Natural killer cell (primary cell): Measurements from ENCODE around the gene PIK3R5. TPM values are rescaled to one million over a fixed set of nuclear protein-coding genes. Genes with fewer than 3 reads are reported as not detected.

Experiments used
- ATAC-seq, 3 donors: fragments of 150-1000 bp in 2 of 3; fragments of 200-7000 bp in 1 of 3; cut with Tn5 transposase; 1 replicate in 1 of 3; 2 replicates in 2 of 3; pipeline ENCODE4 v1.10.0; 2021; ENCODE audit warnings: mild to moderate bottlenecking in 2 of 3, moderate library complexity in 2 of 3
- DNase-seq, 2 donors: peaks; one replicate each; pipeline versions ENCODE4 v3.0.0 to v3.0.0-alpha.2; 2013 to 2021; ENCODE audit warnings: mixed read lengths in 1 of 2
- H3K27ac ChIP-seq: one replicate; pipeline ENCODE4 v1.5.1; 2013; ENCODE audit warnings: mild to moderate bottlenecking, low read length
- H3K27me3 ChIP-seq: one replicate; pipeline ENCODE4 v1.6.1; 2013; ENCODE audit warnings: low read length; ENCODE audit not compliant: control insufficient read depth, insufficient read depth
- H3K36me3 ChIP-seq: one replicate; pipeline ENCODE4 v1.6.1; 2013; ENCODE audit warnings: low read length; ENCODE audit not compliant: control insufficient read depth, insufficient read depth
- H3K4me1 ChIP-seq: one replicate; pipeline ENCODE4 v1.6.1; 2013; ENCODE audit warnings: low read length; ENCODE audit not compliant: control insufficient read depth, insufficient read depth
- H3K4me3 ChIP-seq: one replicate; pipeline ENCODE4 v1.5.1; 2013; ENCODE audit warnings: low read length
- H3K9me3 ChIP-seq: one replicate; pipeline ENCODE4 v1.6.1; 2013; ENCODE audit warnings: low read length; ENCODE audit not compliant: control insufficient read depth, insufficient read depth
- H3K27ac Mint-ChIP-seq, 2 donors: one replicate each; pipeline ENCODE4 v1.8.0; 2022; ENCODE audit warnings: mild to moderate bottlenecking in 2 of 2, mixed read lengths in 2 of 2, moderate library complexity in 1 of 2
- H3K27me3 Mint-ChIP-seq, 2 donors: one replicate each; pipeline ENCODE4 v1.8.0; 2022; ENCODE audit warnings: low read depth in 2 of 2, mixed read lengths in 2 of 2
- H3K36me3 Mint-ChIP-seq: one replicate; pipeline ENCODE4 v1.8.0; 2022; ENCODE audit warnings: mixed read lengths
- H3K4me1 Mint-ChIP-seq, 2 donors: one replicate each; pipeline ENCODE4 v1.8.0; 2022; ENCODE audit warnings: mixed read lengths in 2 of 2
- H3K4me3 Mint-ChIP-seq: one replicate; pipeline ENCODE4 v1.8.0; 2022; ENCODE audit warnings: mild to moderate bottlenecking, moderate library complexity, mixed read lengths
- H3K9me3 Mint-ChIP-seq, 2 donors: one replicate each; pipeline ENCODE4 v1.8.0; 2022; ENCODE audit warnings: mixed read lengths in 2 of 2
- CTCF ChIP-seq: fragments of 200-600 bp; IDR thresholded peaks from one replicate; pipeline ENCODE4 v1.8.0; 2022; ENCODE audit warnings: antibody characterized with exemption
- WGBS: methylation state at CpG from one replicate; pipeline ENCODE4 v1.1.7; 2013; ENCODE audit warnings: missing lambda C conversion rate; ENCODE audit not compliant: insufficient coverage; 5-methylcytosine and 5-hydroxymethylcytosine counted together
- intact Hi-C: fragments of 100-400 bp; cut with micrococcal nuclease; formaldehyde crosslinking; loops from one replicate; pipeline ENCODE4 v1.14.2; 2022
- total RNA-seq, 4 donors: library from RNA; stranded (reverse); fragments of 120-200 nt in 1 of 4; gene quantifications; one replicate each; pipeline versions ENCODE4 v1.2.3 to v1.2.4, GENCODE V29; 2013 to 2022

PIK3R5 gene
- total RNA-seq, 3 donors from 2014 or later (not counting 1 experiment from before 2014, with no cell fraction given) = 254 to 364 (median 348) TPM

GRCh38 chr17:8883353-8883752 lies 82.2 kb downstream of the PIK3R5 start:
- H3K27ac ChIP-seq = no peak overlapping the region
- H3K9me3 Mint-ChIP-seq = no peaks in the 10 kb centered on the region
- over 99% methylated on average over 4 of the region's 4 CpGs for WGBS
- H3K36me3 Mint-ChIP-seq = peaks cover 16% of the 10 kb centered on the region
- peaks cover 8 to 29% of the 10 kb centered on the region in 2 donors for H3K4me1 Mint-ChIP-seq
- peak overlapping the region; percentile 33 to 73 for H3K27ac Mint-ChIP-seq
- H3K9me3 ChIP-seq = no peaks in the 10 kb centered on the region
- peaks cover 89% of the 10 kb centered on the region for H3K36me3 ChIP-seq
- H3K4me1 ChIP-seq = no peaks in the 10 kb centered on the region
- no peak overlapping the region for H3K4me3 ChIP-seq
- intact Hi-C loops = no loop called here
- TF ChIP-seq CTCF = no peak
- DNase-seq (no peak), ATAC-seq (no peak)
- no peak overlapping the region for H3K4me3 Mint-ChIP-seq
- H3K27me3 ChIP-seq = no peaks in the 10 kb centered on the region
- H3K27me3 Mint-ChIP-seq = no peaks in the 10 kb centered on the region

- Mint-ChIP-seq H3K4me3 (no peak overlapping the region), H3K36me3 (peaks cover 28% of the 10 kb centered on the region), H3K4me1 (peaks cover 8 to 29% of the 10 kb centered on the region in 2 donors), H3K27ac (peak overlapping the region in 1 of 2 donors; percentile 73), H3K9me3 (no peaks in the 10 kb centered on the region), H3K27me3 (no peaks in the 10 kb centered on the region)
- no peaks in the 10 kb centered on the region for H3K9me3 ChIP-seq
- intact Hi-C loops = no loop called here
- no peak overlapping the region for H3K27ac ChIP-seq
- no peak for ATAC-seq
- no peaks in the 10 kb centered on the region for H3K27me3 ChIP-seq
- no peak for DNase-seq
- no peaks in the 10 kb centered on the region for H3K4me1 ChIP-seq
- TF ChIP-seq CTCF = no peak
- H3K36me3 ChIP-seq = peaks cover 83% of the 10 kb centered on the region
- WGBS = 98% methylated on average over 7 of the region's 7 CpGs
- no peak overlapping the region for H3K4me3 ChIP-seq
Observed at GRCh38 chr17:8881606-8882005, 83.9 kb downstream of the PIK3R5 start.

- no peak for TF ChIP-seq CTCF
- WGBS = 94% methylated on average over 7 of the region's 7 CpGs
- Mint-ChIP-seq H3K4me3 (no peak overlapping the region), H3K36me3 (peaks cover 28% of the 10 kb centered on the region), H3K4me1 (peaks cover 8 to 22% of the 10 kb centered on the region in 2 donors), H3K27me3 (no peaks in the 10 kb centered on the region), H3K27ac (peak overlapping the region; percentile 42 to 51), H3K9me3 (no peaks in the 10 kb centered on the region)
- Histone ChIP-seq H3K4me3 (no peak overlapping the region), H3K4me1 (no peaks in the 10 kb centered on the region), H3K9me3 (no peaks in the 10 kb centered on the region), H3K36me3 (peaks cover 77% of the 10 kb centered on the region), H3K27me3 (no peaks in the 10 kb centered on the region), H3K27ac (no peak overlapping the region)
- DNase-seq (no peak), ATAC-seq (no peak)
- intact Hi-C loops = no loop called here
Observed at GRCh38 chr17:8880466-8880865, 85.0 kb downstream of the PIK3R5 start.

GRCh38 chr17:8879410-8879809 lies 86.1 kb downstream of the PIK3R5 start:
- H3K4me1 ChIP-seq = no peaks in the 10 kb centered on the region
- Mint-ChIP-seq H3K4me3 (no peak overlapping the region), H3K36me3 (peaks cover 28% of the 10 kb centered on the region), H3K27me3 (no peaks in the 10 kb centered on the region), H3K9me3 (no peaks in the 10 kb centered on the region), H3K4me1 (peaks cover 8 to 22% of the 10 kb centered on the region in 2 donors), H3K27ac (peak overlapping the region in 1 of 2 donors; percentile 75)
- H3K27ac ChIP-seq = no peak overlapping the region
- DNase-seq (no peak), ATAC-seq (no peak)
- TF ChIP-seq CTCF = no peak
- H3K36me3 ChIP-seq = peaks cover 69% of the 10 kb centered on the region
- 95% methylated on average over 7 of the region's 7 CpGs for WGBS
- no peaks in the 10 kb centered on the region for H3K27me3 ChIP-seq
- no peak overlapping the region for H3K4me3 ChIP-seq
- intact Hi-C loops = no loop called here
- H3K9me3 ChIP-seq = no peaks in the 10 kb centered on the region
